ENCODE measurements around the gene FBXW8. TPM values are rescaled to one million over a fixed set of nuclear protein-coding genes. Genes with fewer than 3 reads are reported as not detected.

Gene FBXW8
- total RNA-seq, 2 donors from 2014 or later, result 26.1 to 34.7 TPM

DNA sequence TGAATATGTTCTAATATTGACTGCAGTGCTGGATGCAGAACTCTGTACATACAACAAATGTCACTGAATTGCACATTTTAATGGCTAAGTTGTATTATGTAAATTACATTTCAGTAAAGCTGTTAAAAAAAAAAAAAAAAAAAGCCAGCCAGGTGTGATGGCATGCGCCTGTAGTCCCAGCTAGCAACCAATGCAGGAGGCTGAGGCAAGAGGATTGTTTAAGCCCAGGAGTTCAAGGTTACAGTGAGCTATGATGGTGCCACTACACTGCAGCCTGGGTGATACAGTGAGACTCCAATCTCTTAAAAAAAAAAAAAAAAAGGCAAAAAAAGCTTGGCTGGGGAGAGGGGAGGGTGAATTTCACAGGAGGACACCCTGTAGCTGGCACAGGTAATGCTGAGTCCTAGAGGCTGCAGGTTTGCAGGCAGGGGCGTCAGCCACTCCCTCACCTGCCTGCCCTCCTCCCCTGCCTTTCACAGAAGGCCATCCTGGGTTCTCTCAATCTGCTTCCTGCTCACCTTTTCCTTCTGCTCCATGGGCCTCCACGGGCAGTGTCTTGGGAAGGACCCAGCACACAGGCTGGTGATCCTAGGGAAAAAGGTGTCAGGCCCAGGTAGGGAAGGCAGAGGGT, 147.8 kb downstream of the FBXW8 start:
- Mint-ChIP-seq H3K36me3 (ENCODE audit: low read depth) (peaks cover 15% of the 10 kb centered on the region), H3K4me1 (peaks cover 31% of the 10 kb centered on the region)

DNA sequence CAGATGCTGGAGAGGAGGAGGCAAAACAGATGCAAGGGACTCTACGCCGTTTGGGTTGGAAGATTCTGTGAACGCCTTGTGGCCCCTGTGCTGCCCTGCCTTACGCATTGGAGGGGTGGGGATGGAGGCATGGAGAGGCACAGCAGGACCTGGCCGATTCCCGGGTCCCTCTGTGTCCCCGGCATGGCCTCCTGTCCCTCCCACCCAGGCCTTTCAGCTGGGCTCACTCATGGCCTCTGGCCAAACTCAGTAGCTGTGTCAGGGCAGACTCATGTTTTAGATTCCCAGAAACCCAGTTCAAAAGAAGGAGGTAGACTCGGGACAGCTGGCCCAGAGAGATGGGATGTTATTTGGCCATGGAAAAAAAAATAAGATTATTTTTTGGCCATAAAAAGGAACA, 148.4 kb downstream of the FBXW8 start:
- H3K9me3 ChIP-seq (ENCODE audit: control insufficient read depth, low read length), result no peaks in the 10 kb centered on the region
- TF ChIP-seq, protein P1, sequence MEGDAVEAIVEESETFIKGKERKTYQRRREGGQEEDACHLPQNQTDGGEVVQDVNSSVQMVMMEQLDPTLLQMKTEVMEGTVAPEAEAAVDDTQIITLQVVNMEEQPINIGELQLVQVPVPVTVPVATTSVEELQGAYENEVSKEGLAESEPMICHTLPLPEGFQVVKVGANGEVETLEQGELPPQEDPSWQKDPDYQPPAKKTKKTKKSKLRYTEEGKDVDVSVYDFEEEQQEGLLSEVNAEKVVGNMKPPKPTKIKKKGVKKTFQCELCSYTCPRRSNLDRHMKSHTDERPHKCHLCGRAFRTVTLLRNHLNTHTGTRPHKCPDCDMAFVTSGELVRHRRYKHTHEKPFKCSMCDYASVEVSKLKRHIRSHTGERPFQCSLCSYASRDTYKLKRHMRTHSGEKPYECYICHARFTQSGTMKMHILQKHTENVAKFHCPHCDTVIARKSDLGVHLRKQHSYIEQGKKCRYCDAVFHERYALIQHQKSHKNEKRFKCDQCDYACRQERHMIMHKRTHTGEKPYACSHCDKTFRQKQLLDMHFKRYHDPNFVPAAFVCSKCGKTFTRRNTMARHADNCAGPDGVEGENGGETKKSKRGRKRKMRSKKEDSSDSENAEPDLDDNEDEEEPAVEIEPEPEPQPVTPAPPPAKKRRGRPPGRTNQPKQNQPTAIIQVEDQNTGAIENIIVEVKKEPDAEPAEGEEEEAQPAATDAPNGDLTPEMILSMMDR (conservative IDR thresholded peaks at IDR 0.05), result no peak
- H3K27me3 Mint-ChIP-seq (ENCODE audit: insufficient read depth), result no peaks in the 10 kb centered on the region
- H3K4me3 ChIP-seq (ENCODE audit: low read length), result no peak overlapping the region
- peaks cover 15% of the 10 kb centered on the region for H3K36me3 Mint-ChIP-seq (ENCODE audit: low read depth)
- no peak for DNase-seq
- no peaks in the 10 kb centered on the region for H3K9me3 Mint-ChIP-seq
- H3K27ac Mint-ChIP-seq, result no peak overlapping the region
- no peak overlapping the region for H3K27ac ChIP-seq (ENCODE audit: low read depth, low read length)
- H3K9ac ChIP-seq (ENCODE audit: extremely low read depth, low read length, poor library complexity, severe bottlenecking), result no peak overlapping the region
- peaks cover 27% of the 10 kb centered on the region for H3K4me1 Mint-ChIP-seq
- whole genome bisulfite sequencing, 2 experiments (ENCODE audit: insufficient coverage in 1 of 2, insufficient read length in 1 of 2), result 84 to 92% methylated on average over 3 to 8 of the region's 8 CpGs
- H3K36me3 ChIP-seq (ENCODE audit: control insufficient read depth, insufficient read depth, low read length), result no peaks in the 10 kb centered on the region
- H3K4me3 Mint-ChIP-seq, result no peak overlapping the region
- no peaks in the 10 kb centered on the region for H3K27me3 ChIP-seq (ENCODE audit: control insufficient read depth, insufficient read depth, low read length, poor library complexity, severe bottlenecking)
- H3K4me1 ChIP-seq (ENCODE audit: control insufficient read depth, insufficient read depth, low read length), result peaks cover 6% of the 10 kb centered on the region

More for the DNA sequence above, 147.8 kb downstream of the FBXW8 start:
- TF ChIP-seq, protein P1 (conservative IDR thresholded peaks at IDR 0.05), result no peak
- Histone ChIP-seq H3K9ac (ENCODE audit: extremely low read depth, low read length, poor library complexity, severe bottlenecking) (no peak overlapping the region), H3K36me3 (ENCODE audit: control insufficient read depth, insufficient read depth, low read length) (no peaks in the 10 kb centered on the region), H3K4me1 (ENCODE audit: control insufficient read depth, insufficient read depth, low read length) (peaks cover 6% of the 10 kb centered on the region), H3K9me3 (ENCODE audit: control insufficient read depth, low read length) (no peaks in the 10 kb centered on the region), H3K27me3 (ENCODE audit: control insufficient read depth, insufficient read depth, low read length, poor library complexity, severe bottlenecking) (no peaks in the 10 kb centered on the region), H3K27ac (ENCODE audit: low read depth, low read length) (no peak overlapping the region), H3K4me3 (ENCODE audit: low read length) (no peak overlapping the region)
- DNase-seq, result no peak
- H3K27ac Mint-ChIP-seq, result peak overlapping the region; percentile 52
- 82 to 94% methylated on average over 3 of the region's 3 CpGs for WGBS, 2 experiments (ENCODE audit: insufficient coverage in 1 of 2, insufficient read length in 1 of 2)
- no peak overlapping the region for H3K4me3 Mint-ChIP-seq
- H3K9me3 Mint-ChIP-seq, result peaks cover 1% of the 10 kb centered on the region
- no peaks in the 10 kb centered on the region for H3K27me3 Mint-ChIP-seq (ENCODE audit: insufficient read depth)

DNA sequence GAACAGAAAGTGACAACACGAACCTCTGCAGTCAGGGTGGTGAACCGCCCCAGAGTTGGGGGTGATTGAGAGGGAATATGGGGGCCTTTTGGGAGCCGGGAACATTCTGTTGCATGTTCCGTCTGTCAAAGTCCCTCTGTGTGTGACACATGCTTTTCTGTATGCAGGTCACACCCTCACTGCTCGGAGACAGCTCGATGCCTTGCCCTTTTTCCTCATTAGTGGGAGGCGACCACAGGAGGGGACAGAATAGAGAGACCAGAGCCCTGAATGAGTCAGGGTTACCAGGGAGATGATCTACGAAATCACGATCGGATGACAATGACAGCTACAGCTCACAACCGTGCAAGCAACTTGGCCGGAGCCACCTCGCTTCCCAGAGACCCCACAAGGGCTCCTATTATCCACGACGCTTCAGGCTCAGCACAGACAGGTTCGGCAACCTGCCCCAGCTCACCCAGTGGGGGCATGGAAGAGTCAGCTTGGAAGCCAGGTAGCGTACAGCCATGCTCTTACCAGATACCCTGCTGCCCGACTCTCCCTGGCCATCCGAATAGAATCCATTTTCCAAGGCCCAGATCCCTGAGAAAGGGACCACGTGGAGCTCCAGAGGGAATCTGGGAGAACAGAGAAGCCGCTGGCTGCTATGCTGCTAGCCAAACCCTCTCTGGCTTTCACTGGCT, 149.6 kb downstream of the FBXW8 start:
- no peak overlapping the region for H3K4me3 ChIP-seq (ENCODE audit: low read length)
- TF ChIP-seq, protein P1 (conservative IDR thresholded peaks at IDR 0.05), result no peak
- 70 to 75% methylated on average over 19 to 21 of the region's 21 CpGs for WGBS, 2 experiments (ENCODE audit: insufficient coverage in 1 of 2, insufficient read length in 1 of 2)
- DNase-seq, result peak; percentile 78
- H3K36me3 ChIP-seq (ENCODE audit: control insufficient read depth, insufficient read depth, low read length), result no peaks in the 10 kb centered on the region
- peak overlapping the region; percentile 59 for H3K27ac ChIP-seq (ENCODE audit: low read depth, low read length)
- Mint-ChIP-seq H3K36me3 (ENCODE audit: low read depth) (peaks cover 9% of the 10 kb centered on the region), H3K9me3 (no peaks in the 10 kb centered on the region), H3K4me1 (peaks cover 30% of the 10 kb centered on the region), H3K27ac (no peak overlapping the region), H3K27me3 (ENCODE audit: insufficient read depth) (no peaks in the 10 kb centered on the region), H3K4me3 (no peak overlapping the region)
- H3K4me1 ChIP-seq (ENCODE audit: control insufficient read depth, insufficient read depth, low read length), result peaks cover 6% of the 10 kb centered on the region
- no peaks in the 10 kb centered on the region for H3K9me3 ChIP-seq (ENCODE audit: control insufficient read depth, low read length)
- no peak overlapping the region for H3K9ac ChIP-seq (ENCODE audit: extremely low read depth, low read length, poor library complexity, severe bottlenecking)
- no peaks in the 10 kb centered on the region for H3K27me3 ChIP-seq (ENCODE audit: control insufficient read depth, insufficient read depth, low read length, poor library complexity, severe bottlenecking)

Data from endodermal cell (in vitro differentiated cells).